ENCODE data around the gene SIX1.

The SIX1 gene

GRCh38 chr14:60621386-60621785 lies 27.9 kb downstream of the SIX1 start:
- Mint-ChIP-seq H3K27me3 (peaks cover 8% of the 10 kb centered on the region), H3K36me3 (no peaks in the 10 kb centered on the region), H3K27ac (no peak overlapping the region), H3K9me3 (no peaks in the 10 kb centered on the region), H3K4me3 (no peak overlapping the region), H3K4me1 (peaks cover 7% of the 10 kb centered on the region)
- ATAC-seq (ENCODE audit: low read depth): no peak
- DNase-seq (ENCODE audit: low spot score in 2 of 2): no peak

DNA sequence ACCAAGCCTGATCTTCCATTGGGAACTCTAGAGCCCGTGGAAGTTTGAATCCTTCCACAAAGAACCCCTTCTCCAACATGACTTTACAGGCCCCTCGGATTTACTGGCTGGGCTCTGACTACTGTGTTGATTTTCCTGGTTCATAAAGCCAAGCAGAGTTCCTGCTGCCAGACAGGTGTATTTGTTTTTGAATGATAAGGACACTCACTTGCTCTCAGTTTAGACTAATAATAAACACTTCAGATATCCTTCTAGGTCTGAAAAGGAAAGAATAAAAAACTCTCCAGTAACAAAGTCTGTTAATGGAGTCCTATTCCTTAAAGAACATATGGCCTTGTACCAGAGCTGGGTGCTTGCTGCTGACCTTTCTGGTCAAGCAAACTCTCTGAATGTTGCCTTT lies 31.0 kb downstream of the SIX1 start:
- peaks cover 10% of the 10 kb centered on the region for H3K27me3 Mint-ChIP-seq
- peaks cover 7% of the 10 kb centered on the region for H3K4me1 Mint-ChIP-seq
- H3K9me3 Mint-ChIP-seq: no peaks in the 10 kb centered on the region
- H3K36me3 Mint-ChIP-seq: no peaks in the 10 kb centered on the region
- no peak overlapping the region for H3K27ac Mint-ChIP-seq
- DNase-seq (ENCODE audit: low spot score in 2 of 2): no peak
- ATAC-seq (ENCODE audit: low read depth): no peak
- H3K4me3 Mint-ChIP-seq: no peak overlapping the region

- ATAC-seq (ENCODE audit: low read depth): no peak
- Mint-ChIP-seq H3K36me3 (no peaks in the 10 kb centered on the region), H3K27ac (no peak overlapping the region), H3K4me1 (peaks cover 7% of the 10 kb centered on the region), H3K27me3 (peaks cover 4% of the 10 kb centered on the region), H3K9me3 (no peaks in the 10 kb centered on the region), H3K4me3 (no peak overlapping the region)
- no peak for DNase-seq (ENCODE audit: low spot score in 2 of 2)
These were observed 32.8 kb downstream of the SIX1 start for GRCh38 chr14:60616461-60616959.

GRCh38 chr14:60602291-60602690 lies 47.0 kb downstream of the SIX1 start:
- no peaks in the 10 kb centered on the region for H3K4me1 Mint-ChIP-seq
- no peaks in the 10 kb centered on the region for H3K36me3 Mint-ChIP-seq
- H3K27ac Mint-ChIP-seq: no peak overlapping the region
- peaks cover 3% of the 10 kb centered on the region for H3K9me3 Mint-ChIP-seq
- H3K4me3 Mint-ChIP-seq: no peak overlapping the region
- no peak for DNase-seq (ENCODE audit: low spot score in 2 of 2)
- no peak for ATAC-seq (ENCODE audit: low read depth)
- peaks cover 10% of the 10 kb centered on the region for H3K27me3 Mint-ChIP-seq

- Mint-ChIP-seq H3K9me3 (no peaks in the 10 kb centered on the region), H3K36me3 (no peaks in the 10 kb centered on the region), H3K27me3 (peaks cover 13% of the 10 kb centered on the region)
These were observed 49.5 kb downstream of the SIX1 start for GRCh38 chr14:60599727-60600126.

DNA sequence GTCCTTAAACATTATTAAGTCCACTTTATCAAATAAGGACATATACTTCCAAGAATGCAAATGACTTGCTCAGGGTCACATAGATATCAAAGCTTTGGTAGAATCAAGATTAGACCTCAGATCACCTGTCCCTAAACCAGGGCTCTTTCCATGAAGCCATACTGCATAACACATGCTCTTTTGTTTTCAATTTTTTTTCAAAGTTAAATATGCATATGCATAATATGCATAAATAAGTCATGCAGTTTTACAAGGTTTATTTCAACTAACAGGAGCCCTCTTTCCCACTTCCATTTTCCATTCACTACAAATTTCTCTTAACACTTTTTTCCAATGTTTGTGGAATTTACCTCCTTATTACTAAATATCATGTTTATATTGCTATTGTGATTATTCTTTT lies 53.1 kb downstream of the SIX1 start:
- ATAC-seq (ENCODE audit: low read depth): no peak
- no peak overlapping the region for H3K4me3 Mint-ChIP-seq
- H3K27me3 Mint-ChIP-seq: peaks cover 6% of the 10 kb centered on the region
- no peak for DNase-seq (ENCODE audit: low spot score in 2 of 2)
- H3K36me3 Mint-ChIP-seq: no peaks in the 10 kb centered on the region
- no peak overlapping the region for H3K27ac Mint-ChIP-seq
- H3K9me3 Mint-ChIP-seq: no peaks in the 10 kb centered on the region
- H3K4me1 Mint-ChIP-seq: no peaks in the 10 kb centered on the region

More at GRCh38 chr14:60599727-60600126, 49.5 kb downstream of the SIX1 start:
- no peak overlapping the region for H3K27ac Mint-ChIP-seq
- no peak for ATAC-seq (ENCODE audit: low read depth)
- H3K4me1 Mint-ChIP-seq: no peaks in the 10 kb centered on the region
- H3K4me3 Mint-ChIP-seq: no peak overlapping the region
- no peak for DNase-seq (ENCODE audit: low spot score in 2 of 2)

DNA sequence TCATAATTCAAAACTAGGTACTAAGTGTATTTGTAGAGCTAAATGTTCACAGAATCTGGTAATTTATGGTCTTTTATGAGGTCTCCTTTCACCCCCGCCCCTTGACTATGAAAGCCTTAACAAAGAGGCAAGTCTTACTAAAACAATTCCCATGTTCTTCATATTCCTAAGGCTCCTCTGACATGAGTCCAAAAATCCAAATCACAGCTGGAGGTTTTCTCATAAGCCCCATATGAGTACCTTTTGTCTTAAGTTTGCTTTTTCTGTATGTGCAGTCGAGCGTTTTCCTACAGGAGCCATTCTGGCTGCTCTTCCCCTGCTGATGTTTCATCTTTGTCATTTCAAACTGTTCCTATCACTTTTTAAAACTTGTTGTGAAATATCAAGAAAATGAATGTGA lies 55.2 kb downstream of the SIX1 start:
- Mint-ChIP-seq H3K27ac (no peak overlapping the region), H3K36me3 (no peaks in the 10 kb centered on the region), H3K27me3 (peaks cover 6% of the 10 kb centered on the region), H3K9me3 (no peaks in the 10 kb centered on the region), H3K4me3 (no peak overlapping the region), H3K4me1 (no peaks in the 10 kb centered on the region)
- no peak for DNase-seq (ENCODE audit: low spot score in 2 of 2)
- no peak for ATAC-seq (ENCODE audit: low read depth)
